Ovary (tissue), 9 donors: Measurements from ENCODE around the gene BUD13. TPM values are rescaled to one million over a fixed set of nuclear protein-coding genes. Genes with fewer than 3 reads are reported as not detected.

Experiments used
- DNase-seq, 5 donors: peaks; one replicate each; pipeline ENCODE4 v3.0.0-alpha.2; 2019 to 2020
- H3K27ac ChIP-seq, 2 donors: fragments of 200-600 bp; one replicate each; pipeline versions ENCODE4 v1.5.1 to v1.8.0; 2019 to 2022
- H3K27me3 ChIP-seq: fragments of 200-600 bp; one replicate; pipeline ENCODE4 v1.8.0; 2022
- H3K36me3 ChIP-seq: fragments of 200-600 bp; sonication (generic); one replicate; pipeline ENCODE4 v1.5.1; 2019
- H3K4me1 ChIP-seq: one replicate; pipeline ENCODE4 v1.8.1; 2013; ENCODE audit warnings: mild to moderate bottlenecking, moderate library complexity; ENCODE audit not compliant: insufficient read depth
- H3K4me3 ChIP-seq: fragments of 200-600 bp; sonication (generic); one replicate; pipeline ENCODE4 v1.5.1; 2017
- H3K9me3 ChIP-seq, 2 donors: fragments of 200-600 bp in 1 of 2; sonication (generic) in 1 of 2; one replicate each; pipeline versions ENCODE4 v1.5.1 to v1.8.1; 2013 to 2019; ENCODE audit warnings: mild to moderate bottlenecking in 1 of 2, moderate library complexity in 1 of 2
- CTCF ChIP-seq, 3 donors: fragments of 450-650 bp in 2 of 3; fragments of 200-600 bp in 1 of 3; IDR thresholded peaks; one replicate each; pipeline versions ENCODE4 v1.5.1 to v1.8.0; 2016 to 2022; ENCODE audit warnings: antibody characterized with exemption in 3 of 3, mild to moderate bottlenecking in 1 of 3
- EP300 ChIP-seq: sonication (generic); formaldehyde crosslinking; IDR thresholded peaks from one replicate; pipeline ENCODE4 v1.6.1; 2017; ENCODE audit warnings: antibody characterized with exemption
- POLR2A ChIP-seq: fragments of 450-650 bp; IDR thresholded peaks from one replicate; pipeline ENCODE4 v1.6.1; 2017; ENCODE audit warnings: antibody characterized with exemption, mild to moderate bottlenecking, moderate library complexity
- WGBS, 3 donors: extraction: QIAGEN DNeasy Blood & Tissue Kit in 1 of 3; methylation state at CpG; one replicate each; pipeline versions ENCODE4 v1.1.5 to v1.1.7; 2013 to 2017; 5-methylcytosine and 5-hydroxymethylcytosine counted together
- intact Hi-C, 4 donors: fragments of 100-400 bp; cut with DNase I; formaldehyde crosslinking; loops; one replicate each; pipeline versions ENCODE4 v1.11.0 to v1.15.1; 2022 to 2023
- polyA plus RNA-seq, 2 donors: library from polyadenylated mRNA; stranded (reverse); fragments of 200-250 nt in 1 of 2; fragments of 350-450 nt in 1 of 2; fragmentation: Illumina TruSeq in 1 of 2; extraction: RNeasy Lipid Tissue Mini Kit (QIAGEN cat#74804) in 1 of 2; gene quantifications; one replicate each; pipeline ENCODE4 v1.2.3, GENCODE V29; 2013 to 2014
- total RNA-seq, 7 donors: library from RNA; depleted of rRNA in 2 of 7; stranded (reverse); fragments of >200 nt in 2 of 7; fragmentation: NEBNext Ultra II Directional in 3 of 7; extraction: Animal tissue kit (Norgen Biotek cat#: 25700) in 3 of 7; gene quantifications; one replicate each; pipeline versions ENCODE4 v1.1.0 to v1.2.4, GENCODE V29; 2016 to 2023
- donor health status: DM: no; HTN: no; CAD: no; lungs with moderate emphysema.
- donor health status: DM: no; HTN: no; CAD: no.
- donor health status: Bipolar disorder and iron deficiency.
- donor health status: DM: yes; HTN: yes; CAD: no.
- donor health status: DM: no; HTN: no; CAD: no.
- donor health status: DM: yes; HTN: yes; CAD: no.

The BUD13 gene
- total and polyA plus RNA-seq, 9 donors = 14.3 to 25.0 (median 17.0) TPM

- Histone ChIP-seq H3K9me3 (no peaks in the 10 kb centered on the region), H3K4me1 (peaks cover 3% of the 10 kb centered on the region), H3K27ac (no peak overlapping the region), H3K36me3 (no peaks in the 10 kb centered on the region), H3K27me3 (no peaks in the 10 kb centered on the region), H3K4me3 (no peak overlapping the region)
- TF ChIP-seq POLR2A (no peak), CTCF (IDR thresholded peaks at IDR 0.05) (no peak), EP300 (no peak)
- DNase-seq = no peak
- intact Hi-C loops = no loop called here
Observed at GRCh38 chr11:116776522-116776984, 3.8 kb upstream of the BUD13 start.

GRCh38 chr11:116775975-116776374 is 3.2 kb upstream of the BUD13 start:
- TF ChIP-seq CTCF (IDR thresholded peaks at IDR 0.05) = no peak
- no peak for TF ChIP-seq EP300
- TF ChIP-seq POLR2A = no peak
- 82 to 92% (median 82%) methylated on average over 5 of the region's 5 CpGs for WGBS, 3 donors
- DNase-seq = no peak
- Histone ChIP-seq H3K4me1 (peaks cover 3% of the 10 kb centered on the region), H3K36me3 (no peaks in the 10 kb centered on the region), H3K9me3 (no peaks in the 10 kb centered on the region), H3K27me3 (no peaks in the 10 kb centered on the region), H3K27ac (no peak overlapping the region), H3K4me3 (no peak overlapping the region)
- intact Hi-C loops = no loop called here

- Histone ChIP-seq H3K27me3 (no peaks in the 10 kb centered on the region), H3K9me3 (no peaks in the 10 kb centered on the region), H3K4me1 (peaks cover 3% of the 10 kb centered on the region), H3K4me3 (no peak overlapping the region), H3K36me3 (no peaks in the 10 kb centered on the region), H3K27ac (no peak overlapping the region)
- intact Hi-C loops = no loop called here
- TF ChIP-seq CTCF (IDR thresholded peaks at IDR 0.05) (no peak), EP300 (no peak), POLR2A (no peak)
- no peak for DNase-seq
- 77 to 85% (median 80%) methylated on average over 5 of the region's 5 CpGs for WGBS, 3 donors
Observed at GRCh38 chr11:116774661-116775060, 1.9 kb upstream of the BUD13 start.

GRCh38 chr11:116773203-116774097 is 663 bp upstream of the BUD13 start:
- intact Hi-C loops = no loop called here
- no peak for DNase-seq

More at GRCh38 chr11:116773203-116774097, 663 bp upstream of the BUD13 start:
- Histone ChIP-seq H3K27me3 (no peaks in the 10 kb centered on the region), H3K4me1 (peaks cover 3% of the 10 kb centered on the region), H3K27ac (peak overlapping the region in 1 of 2 donors; percentile 77), H3K4me3 (peak overlapping the region; percentile 83), H3K9me3 (no peaks in the 10 kb centered on the region), H3K36me3 (no peaks in the 10 kb centered on the region)
- no peak for TF ChIP-seq EP300
- TF ChIP-seq CTCF (IDR thresholded peaks at IDR 0.05) = no peak
- no peak for TF ChIP-seq POLR2A
- 5 to 6% (median 5%) methylated on average over 25 of the region's 25 CpGs for WGBS, 3 donors
